GM21423 (cell line): ENCODE measurements around the gene OGFOD2.

Experiments
- ATAC-seq: cut with Tn5 transposase; IDR thresholded peaks from one replicate; pipeline ENCODE4 v1.9.1; 2021; ENCODE audit warnings: mild to moderate bottlenecking, moderate library complexity; ENCODE audit not compliant: unreplicated experiment

The OGFOD2 gene

GRCh38 chr12:122976648-122976975 lies 1.6 kb downstream of the OGFOD2 start:
- ATAC-seq = no peak

- no peak for ATAC-seq
These were observed 2.1 kb downstream of the OGFOD2 start for GRCh38 chr12:122977153-122977552.

GRCh38 chr12:122977655-122978392 lies 2.8 kb downstream of the OGFOD2 start:
- ATAC-seq = no peak

- ATAC-seq = no peak
These were observed 3.5 kb downstream of the OGFOD2 start for GRCh38 chr12:122978507-122978955.

GRCh38 chr12:122979001-122979907 lies 4.2 kb downstream of the OGFOD2 start:
- no peak for ATAC-seq

- no peak for ATAC-seq
These were observed 4.8 kb downstream of the OGFOD2 start for GRCh38 chr12:122979908-122980182.

- peak; percentile 61 for ATAC-seq
These were observed 5.4 kb downstream of the OGFOD2 start, which contains the start of gene ARL6IP4 for GRCh38 chr12:122980183-122981035. ARL6IP4 (plus strand) TSS chr12:122980681; CDS start chr12:122981140, 459 bp downstream.

GRCh38 chr12:122981036-122981471 lies 6.0 kb downstream of the OGFOD2 start:
- peak; percentile 18 for ATAC-seq

- ATAC-seq = no peak
These were observed 6.8 kb downstream of the OGFOD2 start for GRCh38 chr12:122981587-122982476.

GRCh38 chr12:122982477-122982815 lies 7.4 kb downstream of the OGFOD2 start:
- no peak for ATAC-seq

- no peak for ATAC-seq
These were observed 8.1 kb downstream of the OGFOD2 start for GRCh38 chr12:122982963-122983788.

GRCh38 chr12:122983789-122984515 lies 8.9 kb downstream of the OGFOD2 start:
- ATAC-seq = no peak

GRCh38 chr12:122984612-122985337 lies 9.7 kb downstream of the OGFOD2 start:
- ATAC-seq = no peak

- no peak for ATAC-seq
These were observed 10.6 kb downstream of the OGFOD2 start for GRCh38 chr12:122985338-122986257.

- ATAC-seq = no peak
These were observed 11.3 kb downstream of the OGFOD2 start for GRCh38 chr12:122986258-122986871.

GRCh38 chr12:122987086-122987951 lies 12.3 kb downstream of the OGFOD2 start:
- ATAC-seq = no peak
